Adrenal gland (tissue), 12 donors: ENCODE results near the gene TMEM117. TPM values are rescaled to one million over a fixed set of nuclear protein-coding genes. Genes with fewer than 3 reads are reported as not detected.

Experiments used
- DNase-seq, 7 donors: peaks; one replicate each; pipeline ENCODE4 v3.0.0-alpha.2; 2019 to 2020
- H3K27ac ChIP-seq, 5 donors: fragments of 200-600 bp; sonication (generic) in 4 of 5; 1 replicate in 3 of 5; 2 replicates in 2 of 5; pipeline versions ENCODE4 v1.5.1 to v1.8.0; 2016 to 2020; ENCODE audit warnings: mild to moderate bottlenecking in 1 of 5
- H3K27me3 ChIP-seq: fragments of 200-600 bp; 2 replicates; pipeline ENCODE4 v1.8.0; 2021
- H3K36me3 ChIP-seq, 2 donors: fragments of 200-600 bp; replicated peaks in 1 of 2; 1 replicate in 1 of 2; 2 replicates in 1 of 2; pipeline versions ENCODE4 v1.5.1 to v1.8.0; 2018 to 2022
- H3K4me1 ChIP-seq, 2 donors: fragments of 200-600 bp; replicated peaks in 1 of 2; 1 replicate in 1 of 2; 2 replicates in 1 of 2; pipeline versions ENCODE4 v1.5.1 to v1.8.0; 2018 to 2021
- H3K4me3 ChIP-seq, 4 donors: fragments of 200-600 bp; sonication (generic) in 3 of 4; one replicate each; pipeline ENCODE4 v1.5.1; 2016 to 2018
- H3K9me3 ChIP-seq, 3 donors: fragments of 200-600 bp; sonication (generic) in 1 of 3; replicated peaks in 1 of 3; 1 replicate in 2 of 3; 2 replicates in 1 of 3; pipeline versions ENCODE4 v1.5.1 to v1.8.0; 2016 to 2021
- CTCF ChIP-seq, 6 experiments: fragments of 450-650 bp in 4 of 6; fragments of 200-600 bp in 2 of 6; sonication (generic) in 1 of 6; IDR thresholded peaks; 1 replicate in 5 of 6; 2 replicates in 1 of 6; pipeline versions ENCODE4 v1.5.1 to v1.8.0; 2016 to 2021; ENCODE audit warnings: antibody characterized with exemption in 6 of 6, mild to moderate bottlenecking in 2 of 6, moderate library complexity in 1 of 6
- POLR2A ChIP-seq, 2 donors: fragments of 450-650 bp; IDR thresholded peaks; one replicate each; pipeline ENCODE4 v1.6.1; 2017; ENCODE audit warnings: antibody characterized with exemption in 2 of 2, mild to moderate bottlenecking in 2 of 2, moderate library complexity in 1 of 2
- WGBS, 4 donors: extraction: QIAGEN DNeasy Blood & Tissue Kit in 2 of 4; methylation state at CpG; one replicate each; pipeline versions ENCODE4 v1.1.5 to v1.1.7; 2013 to 2017; 5-methylcytosine and 5-hydroxymethylcytosine counted together
- intact Hi-C, 2 donors: fragments of 100-400 bp; cut with DNase I; formaldehyde crosslinking; loops; one replicate each; pipeline versions ENCODE4 v1.14.1 to v1.15.0; 2022 to 2023
- polyA plus RNA-seq, 3 donors: library from polyadenylated mRNA; stranded (reverse); fragments of 200-250 nt in 2 of 3; fragments of 350-450 nt in 1 of 3; fragmentation: Illumina TruSeq in 1 of 3; extraction: RNeasy Lipid Tissue Mini Kit (QIAGEN cat#74804) in 1 of 3; gene quantifications; one replicate each; pipeline ENCODE4 v1.2.3, GENCODE V29; 2013 to 2014
- total RNA-seq, 9 donors: library from RNA; depleted of rRNA in 4 of 9; stranded (reverse); fragments of >200 nt in 4 of 9; fragments of 120-200 nt in 1 of 9; fragmentation: NEBNext Ultra II Directional in 1 of 9; extraction: Animal tissue kit (Norgen Biotek cat#: 25700) in 1 of 9; gene quantifications; one replicate each; pipeline versions ENCODE4 v1.1.0 to v1.2.4, GENCODE V29; 2013 to 2023
- donor health status: healthy with polysubstance abuse.
- donor health status: Bipolar disorder and iron deficiency.
- donor health status: DM: yes; HTN: yes; CAD: no.
- donor health status: DM: no; HTN: no; CAD: no.
- donor health status: DM: no; HTN: no; CAD: no.
- donor health status: DM: yes; HTN: yes; CAD: no.

TMEM117 gene
- total and polyA plus RNA-seq, 12 donors, result 1.9 to 38.5 (median 6.7) TPM

GRCh38 chr12:43945983-43946382 lies 110.1 kb downstream of the TMEM117 start:
- intact Hi-C loops, result no loop called here
- 76 to 83% (median 78%) methylated on average over 1 of the region's 1 CpG for WGBS, 4 donors
- H3K36me3 ChIP-seq, result no peaks in the 10 kb centered on the region

DNA sequence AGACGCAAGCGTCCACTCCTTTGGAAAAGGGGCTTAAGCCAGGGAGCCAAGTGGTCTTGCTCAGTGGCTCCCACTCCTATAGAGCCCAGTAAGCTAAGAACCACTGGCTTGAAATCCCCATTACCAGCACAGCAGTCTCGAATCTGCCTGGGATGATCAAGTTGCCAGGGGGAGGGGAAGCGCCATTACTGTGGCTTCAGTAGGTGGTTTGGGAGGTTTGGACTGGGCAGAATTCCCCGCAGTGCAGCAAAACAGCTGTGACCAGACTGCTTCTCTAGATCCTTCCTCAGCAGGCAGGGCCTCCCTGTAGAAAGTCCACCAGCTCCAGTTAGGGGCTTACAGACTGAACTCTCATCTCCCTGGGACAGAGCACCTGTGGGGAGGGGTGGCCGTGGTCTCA lies 115.4 kb downstream of the TMEM117 start:
- Histone ChIP-seq H3K9me3 (no peaks in the 10 kb centered on the region), H3K4me3 (no peak overlapping the region), H3K4me1 (no peaks in the 10 kb centered on the region), H3K36me3 (no peaks in the 10 kb centered on the region), H3K27me3 (no peaks in the 10 kb centered on the region), H3K27ac (no peak overlapping the region)
- no peak for DNase-seq
- WGBS, 4 donors, result 92 to 96% (median 94%) methylated on average over 3 to 6 of the region's 6 CpGs
- intact Hi-C loops, result no loop called here
- no peak for TF ChIP-seq CTCF (IDR thresholded peaks at IDR 0.05)
- no peak for TF ChIP-seq POLR2A (IDR thresholded peaks at IDR 0.05)

More at GRCh38 chr12:43945983-43946382, 110.1 kb downstream of the TMEM117 start:
- no peak for DNase-seq
- H3K4me3 ChIP-seq, result no peak overlapping the region
- no peaks in the 10 kb centered on the region for H3K9me3 ChIP-seq
- no peaks in the 10 kb centered on the region for H3K27me3 ChIP-seq
- TF ChIP-seq CTCF (IDR thresholded peaks at IDR 0.05) (no peak), POLR2A (IDR thresholded peaks at IDR 0.05) (no peak)
- no peaks in the 10 kb centered on the region for H3K4me1 ChIP-seq
- H3K27ac ChIP-seq, result no peak overlapping the region

DNA sequence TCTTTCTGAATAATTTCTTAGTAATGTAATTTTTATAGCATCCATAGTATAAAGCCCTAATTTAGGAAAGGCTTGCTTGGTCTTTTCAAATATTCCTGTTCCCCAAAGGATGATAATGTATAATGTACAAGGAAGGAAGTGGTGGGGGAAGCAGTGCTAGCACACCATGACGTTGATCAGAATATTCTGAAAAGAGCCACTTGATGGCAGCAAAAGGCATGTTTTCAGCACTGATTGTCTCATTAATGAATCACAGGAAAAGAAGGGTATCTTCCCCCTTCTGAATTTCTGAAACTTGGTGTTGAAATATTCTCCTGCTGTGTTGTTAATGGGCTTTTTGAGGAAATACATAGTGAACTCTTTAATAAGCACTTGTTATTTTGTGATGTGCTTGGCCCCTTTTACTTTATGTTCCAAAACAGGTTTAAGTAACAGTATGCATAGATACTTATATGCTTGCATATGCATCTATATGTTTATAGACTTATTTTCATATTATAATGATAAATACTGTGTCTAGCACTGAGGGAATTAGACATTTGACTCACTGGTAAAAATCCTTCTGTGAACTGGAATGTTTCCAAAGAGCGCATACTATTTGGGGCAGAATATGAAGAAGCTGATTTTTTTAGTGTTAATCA lies 122.0 kb downstream of the TMEM117 start:
- no peaks in the 10 kb centered on the region for H3K4me1 ChIP-seq
- H3K9me3 ChIP-seq, result no peaks in the 10 kb centered on the region
- 41 to 46% (median 44%) methylated on average over 2 of the region's 2 CpGs for WGBS, 4 donors
- H3K36me3 ChIP-seq, result no peaks in the 10 kb centered on the region
- H3K27me3 ChIP-seq, result no peaks in the 10 kb centered on the region
- TF ChIP-seq POLR2A (IDR thresholded peaks at IDR 0.05) (no peak), CTCF (IDR thresholded peaks at IDR 0.05) (peak; percentile 12 to 67 (median 54))
- no peak overlapping the region for H3K4me3 ChIP-seq
- DNase-seq, result peak in 4 of 7 donors; percentile 15 to 33 (median 29)
- intact Hi-C loops, result loop anchor here in 1 of 2 donors (5.0 kb wide), 1 partner anchor 974 kb away; no protein-coding TSS in a partner anchor
- H3K27ac ChIP-seq, result no peak overlapping the region

DNA sequence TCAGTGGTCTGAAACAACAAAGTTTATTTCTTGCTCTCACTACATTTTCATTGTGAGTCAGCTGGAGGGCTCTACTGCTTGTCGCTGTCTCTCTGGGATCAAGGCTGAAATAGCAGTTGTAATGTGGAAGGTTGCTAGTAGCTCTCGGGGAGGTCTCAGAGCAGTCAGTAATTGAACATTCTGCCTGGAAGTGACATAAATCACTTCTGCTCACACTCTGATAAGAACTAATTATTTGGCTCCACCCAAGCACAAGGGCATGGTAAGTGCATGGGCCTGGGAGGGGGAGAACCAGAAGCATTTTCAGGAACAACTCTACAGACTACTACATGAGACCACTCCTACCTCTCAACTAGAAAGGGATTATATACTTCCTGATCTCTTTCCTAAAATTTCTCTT lies 128.2 kb downstream of the TMEM117 start:
- Histone ChIP-seq H3K27ac (no peak overlapping the region), H3K4me3 (no peak overlapping the region), H3K9me3 (no peaks in the 10 kb centered on the region), H3K4me1 (no peaks in the 10 kb centered on the region), H3K36me3 (no peaks in the 10 kb centered on the region), H3K27me3 (no peaks in the 10 kb centered on the region)
- DNase-seq, result no peak
- intact Hi-C loops, result no loop called here
- TF ChIP-seq POLR2A (IDR thresholded peaks at IDR 0.05) (no peak), CTCF (IDR thresholded peaks at IDR 0.05) (no peak)
- 84 to 100% (median 92%) methylated on average over 2 of the region's 2 CpGs for WGBS, 4 donors
